Measurements from ENCODE around the gene SLC19A1. TPM values are rescaled to one million over a fixed set of nuclear protein-coding genes. Genes with fewer than 3 reads are reported as not detected.

SLC19A1 gene
- total and polyA plus RNA-seq, 4 donors = 8.4 to 28.0 (median 13.0) TPM

GRCh38 chr21:45481566-45481965, 60.7 kb downstream of the SLC19A1 start (continued):
- TF ChIP-seq MAX (IDR thresholded peaks at IDR 0.05) (no peak), SP1 (IDR thresholded peaks at IDR 0.05) (no peak), JUND (IDR thresholded peaks at IDR 0.05) (no peak), HNF4A (conservative IDR thresholded peaks at IDR 0.05) (no peak)

GRCh38 chr21:45480701-45481500, 61.3 kb downstream of the SLC19A1 start:
- H3K9me3 ChIP-seq (ENCODE audit: control insufficient read depth in 4 of 4, low read length in 3 of 4) = no peaks in the 10 kb centered on the region
- peaks cover 23 to 74% (median 32%) of the 10 kb centered on the region in 4 donors for H3K36me3 ChIP-seq (ENCODE audit: control insufficient read depth in 4 of 4, insufficient read depth in 3 of 4, low read depth in 1 of 4, low read length in 3 of 4)
- 89% methylated on average over 35 of the region's 35 CpGs for WGBS
- H3K4me1 ChIP-seq (ENCODE audit: control insufficient read depth in 4 of 4, insufficient read depth in 4 of 4, low read length in 3 of 4) = peaks cover 0 to 5% (median 3%) of the 10 kb centered on the region in 4 donors
- TF ChIP-seq RXRA (IDR thresholded peaks at IDR 0.05) = no peak
- TF ChIP-seq MAX (IDR thresholded peaks at IDR 0.05) = no peak
- TF ChIP-seq FOXA2 (IDR thresholded peaks at IDR 0.05) = no peak
- no peak for TF ChIP-seq RAD21 (IDR thresholded peaks at IDR 0.05)
- TF ChIP-seq JUND (IDR thresholded peaks at IDR 0.05) = no peak
- no peak for TF ChIP-seq CTCF (IDR thresholded peaks at IDR 0.05; ENCODE audit: low read depth, low read length, missing input control)
- TF ChIP-seq GABPA (IDR thresholded peaks at IDR 0.05 in 1 of 2, conservative IDR thresholded peaks at IDR 0.05 in 1 of 2) = no peak
- no peak for TF ChIP-seq ATF3 (IDR thresholded peaks at IDR 0.05)
- TF ChIP-seq REST (IDR thresholded peaks at IDR 0.05) = no peak
- no peak for TF ChIP-seq ZBTB33 (IDR thresholded peaks at IDR 0.05)
- TF ChIP-seq SP1 (IDR thresholded peaks at IDR 0.05) = no peak
- no peak for TF ChIP-seq HNF4G (IDR thresholded peaks at IDR 0.05)
- TF ChIP-seq TAF1 (conservative IDR thresholded peaks at IDR 0.05) = no peak
- TF ChIP-seq YY1 (IDR thresholded peaks at IDR 0.05) = no peak
- no peak for TF ChIP-seq HNF4A (conservative IDR thresholded peaks at IDR 0.05)
- no peak for TF ChIP-seq EGR1 (IDR thresholded peaks at IDR 0.05; ENCODE audit: low read depth in 2 of 2)
- no peak for TF ChIP-seq NR2F2 (IDR thresholded peaks at IDR 0.05)
- no peak for TF ChIP-seq FOXA1 (IDR thresholded peaks at IDR 0.05)
- no peak for DNase-seq (ENCODE audit: low spot score)
- no peak overlapping the region for H3K27ac ChIP-seq (ENCODE audit: low read depth in 1 of 2, low read length in 2 of 2)
- no peak overlapping the region for H3K9ac ChIP-seq (ENCODE audit: low read depth in 1 of 2, low read length in 2 of 2)
- no peak overlapping the region for H3K4me3 ChIP-seq (ENCODE audit: low read depth in 1 of 3, low read length in 3 of 3)
- H3K27me3 ChIP-seq (ENCODE audit: control insufficient read depth in 4 of 4, insufficient read depth in 4 of 4, low read length in 3 of 4) = no peaks in the 10 kb centered on the region
